HG02885 (cell line): ENCODE results near the gene PLSCR5.

Source experiments
- ATAC-seq: cut with Tn5 transposase; IDR thresholded peaks from one replicate; pipeline ENCODE4 v1.9.1; 2021; ENCODE audit warnings: mild to moderate bottlenecking; ENCODE audit not compliant: unreplicated experiment, poor library complexity

PLSCR5 gene, protein sequence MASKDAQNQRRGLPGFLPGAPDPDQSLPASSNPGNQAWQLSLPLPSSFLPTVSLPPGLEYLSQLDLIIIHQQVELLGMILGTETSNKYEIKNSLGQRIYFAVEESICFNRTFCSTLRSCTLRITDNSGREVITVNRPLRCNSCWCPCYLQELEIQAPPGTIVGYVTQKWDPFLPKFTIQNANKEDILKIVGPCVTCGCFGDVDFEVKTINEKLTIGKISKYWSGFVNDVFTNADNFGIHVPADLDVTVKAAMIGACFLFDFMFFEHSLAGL

DNA sequence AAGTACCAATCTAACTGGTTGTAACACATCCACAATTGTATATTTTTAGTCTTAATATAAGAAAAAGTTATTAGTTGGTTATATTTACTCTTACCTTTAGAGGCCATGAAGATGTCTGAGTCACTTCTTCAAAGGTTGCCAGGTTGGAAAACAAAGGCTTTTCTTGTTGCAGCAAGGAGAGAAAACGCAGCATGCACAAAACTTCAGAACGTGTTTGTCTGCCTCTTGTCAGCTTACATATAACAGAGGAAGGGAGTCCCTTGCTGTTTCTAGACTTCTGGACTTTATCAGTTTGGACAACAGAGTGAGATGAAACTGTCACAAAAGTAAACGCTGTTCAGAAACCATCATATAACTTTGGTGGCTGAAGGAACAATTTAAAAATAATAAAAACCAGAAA, at the start of gene PLSCR5:
TSS of gene PLSCR5 (minus strand) at position 241 of the 400 bp plus-strand sequence. CDS start at position 107, 134 bp downstream.
- ATAC-seq, result no peak

DNA sequence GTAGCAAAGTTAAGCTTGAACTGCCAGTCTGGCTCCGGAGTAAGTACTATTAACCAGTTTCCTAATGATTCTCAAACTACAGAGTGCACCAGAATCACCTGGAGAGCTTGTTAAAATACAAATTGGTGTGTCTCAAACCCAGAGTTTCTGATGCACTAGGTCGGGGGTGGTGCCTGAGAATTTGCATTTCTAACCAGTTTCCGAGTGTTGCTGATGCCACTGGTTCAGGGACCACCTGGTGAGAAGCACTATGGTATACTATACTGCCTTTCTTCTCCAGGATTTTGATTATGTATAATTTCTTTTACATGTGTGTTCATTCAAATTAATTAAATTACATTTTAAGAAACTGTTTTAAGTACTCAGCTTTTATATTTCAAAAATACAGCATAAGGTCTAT, 48.8 kb upstream of the PLSCR5 start:
- ATAC-seq, result no peak

DNA sequence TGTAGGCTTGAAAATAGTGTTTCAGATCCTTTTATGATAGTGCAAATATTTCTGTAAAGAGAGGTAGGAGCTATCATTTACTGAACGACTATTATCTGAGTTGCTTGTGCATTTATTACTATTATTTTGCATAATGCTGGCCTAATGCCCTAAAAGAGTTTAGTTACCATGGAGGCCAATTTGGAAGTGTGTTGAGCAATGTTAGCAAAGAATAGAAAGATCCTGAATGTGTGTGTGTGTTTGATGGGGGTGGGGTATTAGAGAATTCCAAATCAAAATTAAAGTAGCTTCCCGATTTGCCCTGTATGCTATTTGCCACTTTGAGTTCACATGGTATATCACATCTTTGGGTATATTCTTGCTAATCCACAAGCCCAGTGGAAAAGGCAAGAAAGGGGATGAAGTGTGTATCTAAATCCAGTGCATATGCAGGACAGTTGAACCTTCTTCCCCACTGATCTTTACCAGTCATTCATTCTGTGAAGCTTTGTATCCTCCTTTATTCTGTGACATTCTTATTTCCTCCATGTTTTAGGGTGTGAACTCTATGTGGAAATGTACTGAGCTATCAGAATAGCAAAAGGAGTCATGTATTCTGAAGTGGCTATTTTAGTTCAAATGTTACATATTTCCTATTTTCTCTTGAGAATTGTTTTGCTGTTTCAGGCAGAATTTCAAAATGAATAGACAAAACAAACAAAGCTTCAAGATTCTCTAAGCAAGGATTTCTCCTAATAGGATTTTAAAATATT, 45.7 kb upstream of the PLSCR5 start:
- no peak for ATAC-seq

DNA sequence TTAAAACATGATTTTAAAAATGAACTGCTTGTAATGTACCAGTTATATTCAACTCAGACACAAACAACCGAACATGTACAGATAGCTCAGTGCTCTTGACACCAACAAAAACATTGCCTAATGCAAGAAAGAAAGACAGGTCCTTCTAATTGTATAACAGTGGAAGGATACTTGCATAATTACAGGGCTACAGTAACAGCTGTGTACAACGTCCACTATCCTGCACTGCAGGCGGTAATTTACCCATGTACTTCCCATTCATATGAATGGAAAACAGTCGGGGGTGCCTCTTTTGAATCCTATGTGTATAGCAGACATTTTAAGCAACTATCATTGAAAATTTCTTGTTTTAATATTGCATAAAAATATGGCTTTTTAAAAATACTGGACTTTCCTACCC, 41.1 kb upstream of the PLSCR5 start:
- no peak for ATAC-seq

DNA sequence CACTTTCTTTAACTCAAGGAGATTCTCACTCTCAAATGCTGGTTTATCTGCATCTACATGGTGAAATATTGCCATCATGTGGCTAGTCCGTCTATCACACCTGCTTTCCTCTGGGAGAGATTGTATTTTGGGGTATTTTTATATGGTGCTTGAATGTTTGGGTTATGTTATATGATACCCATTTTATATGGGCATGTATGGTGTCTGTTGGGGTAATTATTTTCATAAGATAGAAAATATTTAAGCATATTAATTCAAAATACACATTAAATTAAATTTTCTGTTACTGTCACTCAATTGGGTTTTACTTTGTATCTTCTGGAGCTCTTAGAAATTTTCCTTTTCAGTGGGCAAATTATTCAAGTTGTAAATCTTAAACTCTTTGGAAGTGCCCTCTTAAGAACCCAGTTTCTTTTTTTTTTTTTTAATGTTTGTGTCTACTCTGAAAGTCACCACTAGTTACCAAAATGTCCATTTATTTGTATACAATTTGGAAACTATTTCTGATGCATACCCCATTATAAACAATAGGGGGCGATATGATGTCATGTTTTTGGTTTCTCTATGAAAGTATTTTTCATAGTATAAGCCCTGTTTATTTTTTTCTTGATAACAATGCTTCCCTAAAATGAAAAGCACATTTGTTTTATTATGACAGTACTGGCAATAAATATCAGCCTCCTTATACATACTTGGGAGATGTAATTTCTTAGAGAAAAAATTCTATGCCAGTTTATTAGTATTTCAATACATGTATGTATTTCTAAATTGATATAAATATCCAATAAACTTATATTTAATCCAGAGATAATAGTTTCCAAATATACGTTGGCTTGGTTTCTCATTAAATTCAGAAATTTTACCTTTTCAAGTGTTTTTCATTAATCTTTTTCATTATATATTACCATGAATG, 36.1 kb upstream of the PLSCR5 start:
- peak; percentile 85 for ATAC-seq

DNA sequence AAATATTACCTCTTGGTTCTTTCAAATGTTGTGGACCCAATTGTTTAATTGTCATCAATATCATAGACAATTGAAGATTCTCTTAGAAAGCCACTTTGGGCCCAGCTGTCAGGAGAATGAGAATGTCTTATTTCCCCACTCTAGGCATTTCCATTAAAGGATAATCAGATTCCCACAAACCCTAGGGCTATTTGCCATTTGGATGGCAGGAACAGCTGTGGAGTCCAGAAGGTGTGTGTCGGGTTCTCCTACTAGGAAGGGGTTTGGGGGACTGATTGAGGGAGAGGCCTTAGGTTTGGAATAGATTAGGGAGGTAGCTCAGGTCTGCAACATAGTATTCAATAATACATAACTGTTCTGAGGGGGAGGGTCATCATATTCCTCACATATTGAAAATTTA, 35.2 kb upstream of the PLSCR5 start:
- no peak for ATAC-seq

DNA sequence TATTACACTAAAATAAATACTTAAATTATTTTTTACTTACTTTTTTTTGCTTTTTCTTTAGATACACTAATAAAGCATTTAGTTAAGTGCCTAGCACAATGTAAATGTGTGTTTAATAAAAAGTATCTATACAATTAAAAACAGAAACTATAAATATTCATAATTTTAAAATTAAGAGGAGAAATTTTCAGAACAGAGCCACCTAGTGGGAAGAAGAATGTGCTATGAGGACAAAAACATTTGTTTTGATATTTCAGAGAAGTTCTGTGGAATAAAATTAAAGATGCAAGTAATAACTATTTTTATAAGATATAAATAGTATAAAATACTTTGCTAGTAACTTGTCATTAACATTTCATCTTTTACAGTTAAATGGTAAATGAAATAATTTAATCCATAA, 33.6 kb upstream of the PLSCR5 start:
- ATAC-seq, result no peak

DNA sequence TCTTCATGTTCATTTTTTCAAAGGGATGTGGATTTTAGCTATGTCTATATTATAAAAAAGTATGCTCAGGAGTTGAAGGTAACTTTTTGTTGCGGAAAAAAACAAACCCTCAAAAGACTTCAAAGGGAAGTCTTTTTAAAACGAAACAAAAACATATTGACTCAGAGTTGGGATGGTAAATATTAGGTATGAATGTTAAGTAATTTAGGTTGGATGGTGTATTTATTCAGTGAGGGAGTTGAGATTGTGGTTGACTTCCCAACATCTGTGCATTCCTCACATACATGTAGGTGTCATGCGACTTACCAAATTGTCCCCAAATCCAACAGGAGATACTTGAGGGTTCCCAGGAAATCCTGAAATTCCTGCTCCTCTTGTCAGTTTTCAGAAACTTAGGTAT, 32.7 kb upstream of the PLSCR5 start:
- ATAC-seq, result no peak

DNA sequence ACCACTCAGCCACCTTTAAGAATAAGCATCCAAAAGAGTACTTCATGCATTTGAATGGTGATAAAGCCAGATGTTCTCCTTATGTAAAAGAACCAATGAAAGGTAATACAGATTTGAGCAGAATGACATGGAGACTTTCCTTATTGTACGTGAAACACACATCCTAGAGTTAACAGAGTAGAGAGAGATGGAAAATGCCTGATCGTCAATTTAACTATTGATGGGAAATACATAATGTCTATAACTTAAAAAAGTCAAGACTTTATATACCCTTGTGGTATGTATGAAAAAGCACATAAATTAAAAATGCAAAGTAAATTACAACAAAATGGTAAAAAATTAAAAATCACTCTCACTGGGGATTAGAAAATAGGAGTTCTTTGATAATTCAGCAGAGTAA, 31.7 kb upstream of the PLSCR5 start:
- no peak for ATAC-seq

DNA sequence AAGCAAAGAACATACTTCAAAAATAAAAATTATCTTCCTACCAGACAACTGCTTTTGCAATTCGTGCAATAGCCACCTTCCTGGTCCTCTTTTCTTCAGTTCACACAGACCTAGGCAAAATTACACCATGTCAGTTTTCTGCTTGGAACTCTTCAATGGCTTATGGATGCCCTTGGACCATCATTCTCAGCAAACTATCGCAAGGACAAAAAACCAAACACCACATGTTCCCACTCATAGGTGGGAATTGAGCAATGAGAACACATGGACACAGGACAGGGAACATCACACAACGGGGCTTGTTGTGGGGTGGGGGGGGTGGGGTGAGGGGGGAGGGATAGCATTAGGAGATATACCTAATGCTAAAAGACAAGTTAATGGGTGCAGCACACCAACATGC, 29.2 kb upstream of the PLSCR5 start:
- no peak for ATAC-seq

DNA sequence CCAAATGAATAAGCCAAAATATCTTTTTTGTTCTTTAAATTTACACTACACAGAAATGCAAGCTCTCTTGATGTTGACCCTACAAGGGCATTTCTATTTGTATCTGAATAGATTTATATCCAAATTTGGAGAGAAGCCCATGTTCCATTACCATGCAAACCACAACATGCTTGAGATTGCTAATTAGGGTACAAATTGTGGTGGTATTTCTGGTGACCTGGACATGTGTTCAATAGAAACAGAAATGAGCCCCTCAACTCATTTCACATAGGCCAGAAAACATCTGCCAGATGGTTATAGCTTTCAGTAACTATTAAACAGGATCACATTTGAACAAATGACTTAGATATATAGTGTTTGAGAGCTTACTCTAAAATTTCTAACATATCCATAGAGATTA, 23.5 kb upstream of the PLSCR5 start:
- ATAC-seq, result no peak

DNA sequence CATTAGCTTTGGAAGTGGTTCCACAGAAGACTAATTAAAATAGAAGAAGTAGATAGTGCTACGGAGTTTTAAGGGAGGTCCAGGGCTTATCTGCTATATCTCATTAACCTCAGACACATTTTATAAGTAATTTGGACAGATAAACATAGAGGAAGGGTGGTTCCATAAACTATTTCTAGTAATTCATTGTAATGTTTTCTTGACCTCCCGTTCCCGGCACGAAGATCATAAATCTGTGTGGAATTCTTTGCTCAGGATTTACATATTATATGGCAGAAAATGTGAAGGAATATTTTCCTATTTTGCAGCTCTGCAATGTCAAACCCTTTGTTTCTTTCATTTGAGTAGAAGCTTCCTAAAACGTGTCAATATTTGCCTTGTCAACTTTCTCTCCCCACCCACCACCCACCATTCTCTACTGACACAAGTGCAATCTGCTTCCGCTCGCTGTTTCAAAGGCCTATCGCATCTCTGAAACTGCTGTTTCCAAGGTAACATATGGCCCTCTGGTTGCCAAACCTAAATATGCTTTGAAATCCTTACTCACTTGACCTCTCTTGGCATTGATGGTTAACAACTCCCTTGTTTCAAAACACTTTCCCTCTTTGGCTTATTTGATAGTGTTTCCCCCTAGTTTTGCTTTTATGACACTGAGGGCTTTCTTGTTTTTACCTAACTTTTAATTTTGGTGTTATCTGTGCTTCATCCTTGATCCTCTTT, 21.4 kb upstream of the PLSCR5 start:
- no peak for ATAC-seq

DNA sequence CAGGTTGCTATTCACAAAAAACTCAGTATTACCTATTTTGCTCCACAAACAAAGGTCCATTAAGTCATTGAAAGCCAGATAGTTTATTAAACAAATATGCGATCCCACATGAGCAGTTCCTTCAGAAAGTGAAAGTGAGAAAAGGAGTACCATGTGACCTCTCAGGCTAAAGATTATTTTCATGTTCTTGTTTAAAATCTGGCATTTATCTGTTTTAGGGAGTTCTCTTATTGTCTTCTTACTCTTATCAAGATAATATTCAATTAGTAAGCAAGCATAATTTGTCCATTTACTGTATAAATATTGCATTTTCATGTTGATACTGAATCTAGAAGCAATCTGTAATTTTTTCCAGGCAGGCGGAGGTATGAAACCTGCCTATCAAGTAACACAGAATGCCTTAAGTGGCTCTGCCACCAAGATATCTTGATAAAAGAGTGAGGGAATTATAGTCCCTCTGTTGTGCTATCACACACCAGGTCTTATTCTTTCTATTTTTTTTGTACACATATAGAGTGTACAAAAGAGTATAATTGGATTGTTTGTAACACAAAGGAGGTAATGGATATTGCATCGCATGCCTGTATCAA, 20.1 kb upstream of the PLSCR5 start:
- peak; percentile 89 for ATAC-seq

DNA sequence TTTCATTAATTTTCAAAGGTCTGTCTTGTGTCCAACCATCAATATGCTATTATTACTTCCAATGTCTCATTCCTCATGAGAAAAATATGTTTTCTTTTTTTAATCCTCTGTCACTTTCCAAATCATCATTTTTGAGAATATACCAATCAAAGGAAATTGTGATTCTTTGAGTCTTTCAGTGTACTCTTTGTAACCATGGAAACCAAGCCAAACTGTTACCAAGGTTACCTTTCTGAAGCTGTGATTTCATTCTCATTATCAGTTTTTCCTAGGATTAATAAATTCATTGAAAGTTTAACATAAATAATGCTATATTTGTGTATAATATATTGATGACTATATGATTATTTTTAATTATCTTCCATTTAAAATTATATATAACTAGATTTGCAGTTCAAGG, 16.6 kb upstream of the PLSCR5 start:
- ATAC-seq, result no peak

DNA sequence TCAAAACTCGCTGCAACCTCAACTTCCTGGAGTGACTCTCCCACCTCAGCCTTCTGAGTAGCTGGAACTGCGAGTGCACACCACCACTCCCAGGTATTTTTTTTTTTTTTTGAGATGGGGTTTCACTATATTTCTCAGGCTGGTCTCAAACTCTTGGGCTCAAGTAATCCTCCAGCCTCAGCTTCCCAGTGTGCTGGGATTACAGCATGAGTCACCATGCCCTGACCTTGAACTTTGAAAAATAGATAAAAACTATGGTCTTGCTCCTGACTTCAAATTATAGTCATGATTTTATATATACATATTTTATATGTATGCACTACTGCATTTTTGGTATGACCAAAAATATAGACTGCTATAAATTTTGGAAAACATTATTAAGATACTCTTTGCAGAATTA, 6.9 kb upstream of the PLSCR5 start:
- no peak for ATAC-seq

DNA sequence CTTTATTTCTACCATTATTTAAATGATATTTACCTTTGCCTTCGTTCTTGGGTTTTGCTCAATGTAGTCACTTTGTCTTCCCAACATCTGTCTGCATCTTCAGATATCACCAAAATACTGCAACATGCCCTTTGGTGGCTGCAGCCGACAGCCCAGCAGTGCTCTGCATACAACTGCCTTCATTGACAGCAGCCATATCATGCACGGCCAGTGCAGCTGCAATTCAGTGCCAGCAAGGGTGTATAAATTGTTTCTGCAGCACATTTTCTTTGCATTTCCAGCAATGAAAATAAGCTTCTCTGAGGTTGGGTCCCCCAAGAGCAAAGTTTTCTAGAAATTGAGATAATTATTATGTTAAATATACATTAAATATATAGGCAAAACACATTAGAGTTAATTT, 6.0 kb upstream of the PLSCR5 start:
- ATAC-seq, result no peak

DNA sequence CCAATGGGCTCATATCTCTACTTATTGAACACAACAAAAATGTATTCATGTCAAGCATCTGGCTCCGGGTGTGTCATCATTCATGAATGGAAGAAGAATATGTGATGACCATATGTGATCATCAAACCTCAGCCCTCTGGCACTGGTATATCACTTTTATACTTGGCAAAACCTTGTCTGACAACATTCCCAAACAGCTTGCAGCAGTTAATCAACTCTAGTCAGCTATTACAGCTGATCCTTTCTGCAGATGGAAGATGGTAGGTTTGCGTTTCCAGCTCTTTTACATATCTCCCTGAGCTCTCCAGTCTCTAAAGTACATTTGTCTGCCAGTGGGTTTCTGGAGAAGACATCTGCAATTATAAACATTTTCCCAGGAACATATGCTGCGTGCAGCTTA, 6.6 kb downstream of the PLSCR5 start:
- ATAC-seq, result no peak

DNA sequence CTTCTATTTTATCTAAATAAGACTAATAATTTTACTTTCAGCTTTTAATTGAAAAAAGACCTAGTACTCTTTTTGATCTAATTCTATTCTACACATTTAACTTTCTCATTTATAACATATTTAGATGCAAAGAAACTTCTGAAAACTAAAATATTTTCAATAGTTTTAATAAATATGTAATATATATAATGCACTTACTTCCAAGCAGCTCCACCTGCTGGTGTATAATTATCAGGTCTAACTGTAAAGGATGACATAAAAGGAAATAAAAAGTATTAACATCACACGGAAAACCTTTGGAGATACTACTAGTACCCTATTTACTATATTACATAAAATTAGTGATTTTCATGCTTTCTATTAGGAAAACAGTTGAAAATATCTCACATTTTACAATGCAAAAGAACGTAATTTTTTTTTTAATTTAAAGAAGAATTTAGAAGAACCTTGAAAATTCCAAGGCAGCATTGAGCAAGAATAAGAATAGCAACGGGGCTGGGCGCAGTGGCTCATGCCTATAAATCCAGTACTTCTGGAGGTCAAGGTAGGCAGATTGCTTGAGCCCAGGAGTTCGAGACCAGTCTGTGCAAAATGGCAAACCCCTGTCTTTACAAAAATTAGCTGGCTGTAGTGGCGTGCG, 10.2 kb downstream of the PLSCR5 start:
- ATAC-seq, result no peak

DNA sequence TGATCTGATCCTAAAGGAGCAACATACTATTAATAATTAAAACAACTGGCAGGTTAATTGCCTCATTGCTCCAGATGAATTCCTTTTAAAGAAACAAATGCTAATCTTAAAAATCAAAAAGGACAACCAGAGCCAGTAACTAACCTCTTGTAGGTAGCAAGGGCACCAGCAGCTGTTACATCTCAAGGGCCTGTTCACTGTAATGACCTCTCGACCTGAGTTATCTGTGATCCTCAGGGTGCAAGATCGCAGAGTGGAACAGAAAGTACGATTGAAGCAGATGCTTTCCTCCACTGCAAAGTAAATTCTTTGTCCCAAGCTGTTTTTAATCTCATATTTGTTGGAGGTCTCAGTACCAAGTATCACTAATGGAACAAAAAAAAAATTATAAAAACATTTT, 11.4 kb downstream of the PLSCR5 start:
- no peak for ATAC-seq

DNA sequence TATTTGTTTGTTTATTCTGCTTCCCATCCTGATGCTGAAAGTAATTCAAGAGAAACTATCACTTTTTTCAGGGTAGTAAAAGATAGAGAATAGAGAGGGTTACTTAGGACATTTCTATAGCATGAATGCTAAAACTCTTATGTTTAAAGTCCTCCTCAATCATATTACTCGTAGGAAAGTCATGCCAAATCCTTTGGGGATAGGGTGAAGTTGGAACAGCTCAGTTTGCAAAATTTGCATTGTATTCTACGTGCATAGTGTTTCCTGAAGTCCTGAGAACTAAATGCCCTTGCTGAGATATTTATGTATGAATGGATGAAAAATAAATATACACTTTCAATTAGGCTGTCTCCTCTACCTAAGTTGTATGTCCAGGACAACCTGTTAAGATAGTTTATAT, 14.6 kb downstream of the PLSCR5 start:
- ATAC-seq, result no peak
